Measurements from ENCODE around the gene ABCE1. TPM values are rescaled to one million over a fixed set of nuclear protein-coding genes. Genes with fewer than 3 reads are reported as not detected.

ABCE1 gene
- total RNA-seq, 6 experiments from 2014 or later, result 80.9 to 95.1 (median 86.0) TPM

DNA sequence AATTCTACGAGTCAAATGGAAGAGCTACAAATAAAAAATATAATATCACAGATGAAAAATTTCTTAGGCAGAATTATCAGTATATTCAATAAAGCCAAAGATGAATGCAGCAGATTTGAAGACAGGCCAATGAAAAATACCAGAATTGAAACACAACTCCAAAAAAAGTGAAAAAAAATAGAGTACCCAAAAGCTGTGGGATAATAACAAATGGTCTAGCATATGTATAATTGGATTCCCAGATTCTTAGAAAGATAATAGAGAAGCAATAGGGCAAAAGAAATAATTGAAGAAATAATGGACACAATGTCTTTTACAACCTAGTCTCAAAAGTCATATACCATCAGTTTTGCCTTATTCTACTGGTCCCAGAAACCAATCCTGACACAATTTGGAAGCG is 4.5 kb upstream of the ABCE1 start:
- peaks cover 11% of the 10 kb centered on the region for H3K9me3 Mint-ChIP-seq
- H3K27ac Mint-ChIP-seq, result no peak overlapping the region
- no peak overlapping the region for H3K4me3 Mint-ChIP-seq
- H3K4me1 Mint-ChIP-seq (ENCODE audit: low read depth), result peaks cover 29% of the 10 kb centered on the region
- DNase-seq, result no peak
- TF ChIP-seq, protein P1, sequence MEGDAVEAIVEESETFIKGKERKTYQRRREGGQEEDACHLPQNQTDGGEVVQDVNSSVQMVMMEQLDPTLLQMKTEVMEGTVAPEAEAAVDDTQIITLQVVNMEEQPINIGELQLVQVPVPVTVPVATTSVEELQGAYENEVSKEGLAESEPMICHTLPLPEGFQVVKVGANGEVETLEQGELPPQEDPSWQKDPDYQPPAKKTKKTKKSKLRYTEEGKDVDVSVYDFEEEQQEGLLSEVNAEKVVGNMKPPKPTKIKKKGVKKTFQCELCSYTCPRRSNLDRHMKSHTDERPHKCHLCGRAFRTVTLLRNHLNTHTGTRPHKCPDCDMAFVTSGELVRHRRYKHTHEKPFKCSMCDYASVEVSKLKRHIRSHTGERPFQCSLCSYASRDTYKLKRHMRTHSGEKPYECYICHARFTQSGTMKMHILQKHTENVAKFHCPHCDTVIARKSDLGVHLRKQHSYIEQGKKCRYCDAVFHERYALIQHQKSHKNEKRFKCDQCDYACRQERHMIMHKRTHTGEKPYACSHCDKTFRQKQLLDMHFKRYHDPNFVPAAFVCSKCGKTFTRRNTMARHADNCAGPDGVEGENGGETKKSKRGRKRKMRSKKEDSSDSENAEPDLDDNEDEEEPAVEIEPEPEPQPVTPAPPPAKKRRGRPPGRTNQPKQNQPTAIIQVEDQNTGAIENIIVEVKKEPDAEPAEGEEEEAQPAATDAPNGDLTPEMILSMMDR (IDR thresholded peaks at IDR 0.05), result no peak
- H3K27me3 Mint-ChIP-seq (ENCODE audit: insufficient read depth), result peaks cover 3% of the 10 kb centered on the region; the same call in 1 of the 2 replicates
- H3K36me3 Mint-ChIP-seq (ENCODE audit: low read depth), result peaks cover 62% of the 10 kb centered on the region

DNA sequence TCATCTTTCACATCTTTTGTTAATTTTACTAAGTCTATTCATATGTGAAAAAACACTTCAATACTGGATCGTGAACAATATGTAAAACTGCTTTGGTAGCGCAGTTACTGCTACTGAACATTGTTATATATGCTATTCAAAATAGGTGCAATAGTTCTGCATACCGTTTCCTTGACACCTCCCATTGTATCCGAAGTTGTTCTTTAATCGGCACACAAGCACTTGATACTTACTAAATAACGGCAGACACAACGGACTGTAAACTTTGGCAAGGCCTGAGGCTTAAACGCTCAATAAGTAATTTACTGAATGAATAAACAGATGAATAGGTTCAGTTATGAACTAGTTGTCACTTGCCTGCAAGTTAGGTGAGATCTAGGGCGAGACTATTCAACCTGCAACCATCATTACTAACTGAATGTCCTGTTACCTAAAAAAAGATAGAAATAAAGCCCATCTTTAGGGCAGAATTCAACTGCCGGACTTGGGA is 735 bp upstream of the ABCE1 start:
- Mint-ChIP-seq H3K9me3 (peaks cover 11% of the 10 kb centered on the region), H3K36me3 (ENCODE audit: low read depth) (peaks cover 32% of the 10 kb centered on the region), H3K4me1 (ENCODE audit: low read depth) (peaks cover 31% of the 10 kb centered on the region), H3K4me3 (peak overlapping the region; percentile 97), H3K27ac (peak overlapping the region; percentile 99), H3K27me3 (ENCODE audit: insufficient read depth) (peaks cover 3% of the 10 kb centered on the region; the same call in 1 of the 2 replicates)
- no peak for DNase-seq
- TF ChIP-seq, protein P1 (IDR thresholded peaks at IDR 0.05), result peak; percentile 68

DNA sequence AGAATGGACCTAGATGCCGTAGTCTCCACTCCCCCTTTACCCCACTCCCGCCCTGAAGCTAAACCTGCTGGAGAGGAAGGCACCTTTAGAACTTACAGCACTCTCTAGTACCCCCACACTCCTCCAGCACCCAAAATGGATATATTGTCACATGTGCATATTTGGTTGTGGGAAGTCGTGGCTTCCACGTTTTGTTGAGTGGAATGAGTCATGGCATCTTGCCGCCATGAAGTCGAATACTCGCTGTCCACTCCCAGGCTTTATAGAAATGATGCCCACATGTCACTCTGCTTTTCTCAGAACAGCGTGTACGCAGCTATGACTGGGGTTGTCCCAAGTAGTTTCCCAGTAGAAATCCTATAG is 545 bp downstream of the ABCE1 start:
- TF ChIP-seq, protein P1 (IDR thresholded peaks at IDR 0.05), result no peak
- Mint-ChIP-seq H3K9me3 (peaks cover 1% of the 10 kb centered on the region), H3K27ac (peak overlapping the region; percentile 99), H3K4me3 (peak overlapping the region; percentile 97), H3K27me3 (ENCODE audit: insufficient read depth) (no peaks in the 10 kb centered on the region), H3K4me1 (ENCODE audit: low read depth) (peaks cover 31% of the 10 kb centered on the region), H3K36me3 (ENCODE audit: low read depth) (peaks cover 19% of the 10 kb centered on the region)
- peak; percentile 48 for DNase-seq

DNA sequence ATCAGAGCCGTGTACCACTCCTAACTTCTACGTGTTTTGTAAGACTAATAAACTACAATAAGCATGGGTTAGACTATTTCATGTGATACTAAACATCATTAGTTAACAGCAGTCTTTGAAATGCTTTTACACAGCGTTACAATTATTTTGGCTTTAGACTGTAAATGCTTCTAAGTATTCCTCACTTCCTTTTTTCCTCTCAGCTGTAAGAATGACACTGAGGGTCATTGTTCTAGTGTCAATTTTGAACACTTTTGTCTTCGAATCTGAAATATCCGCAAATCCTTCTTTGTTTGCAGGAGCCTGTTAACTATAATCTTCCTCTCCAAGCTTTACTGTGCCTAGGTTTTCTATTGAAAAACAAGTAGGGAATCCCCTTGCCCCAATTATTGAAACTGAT is 1.5 kb downstream of the ABCE1 start:
- peak overlapping the region; percentile 97 for H3K4me3 Mint-ChIP-seq

DNA sequence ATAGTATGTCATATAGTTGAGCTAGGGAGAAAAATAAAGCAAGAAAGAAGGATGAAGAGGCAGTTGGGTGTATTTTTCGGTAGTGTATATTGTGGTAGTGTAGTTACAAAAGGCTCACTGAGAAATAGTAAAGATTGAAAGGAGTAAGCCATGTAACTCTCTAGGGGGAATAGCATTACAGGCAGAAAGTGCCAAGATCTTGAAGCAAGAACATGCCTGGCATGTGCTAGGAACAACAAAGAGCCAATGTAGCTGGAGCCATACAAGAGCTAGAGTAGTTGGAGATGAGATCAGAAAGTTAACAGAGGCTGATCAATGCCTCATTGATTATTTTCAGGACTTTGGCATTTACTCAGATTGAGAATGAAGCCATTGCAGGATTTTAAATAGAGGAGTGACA is 3.0 kb downstream of the ABCE1 start:
- Mint-ChIP-seq H3K4me3 (no peak overlapping the region), H3K9me3 (no peaks in the 10 kb centered on the region), H3K36me3 (ENCODE audit: low read depth) (no peaks in the 10 kb centered on the region), H3K27ac (no peak overlapping the region), H3K4me1 (ENCODE audit: low read depth) (peaks cover 18% of the 10 kb centered on the region), H3K27me3 (ENCODE audit: insufficient read depth) (no peaks in the 10 kb centered on the region)
- no peak for DNase-seq
- TF ChIP-seq, protein P1 (IDR thresholded peaks at IDR 0.05), result no peak

More for the DNA sequence above, 1.5 kb downstream of the ABCE1 start:
- H3K36me3 Mint-ChIP-seq (ENCODE audit: low read depth), result peaks cover 9% of the 10 kb centered on the region
- 0 out of 2 replicates have a peak overlapping the region, but pooled peaks have one; percentile 44 for H3K27ac Mint-ChIP-seq
- TF ChIP-seq, protein P1 (IDR thresholded peaks at IDR 0.05), result no peak
- peaks cover 27% of the 10 kb centered on the region for H3K4me1 Mint-ChIP-seq (ENCODE audit: low read depth)
- no peaks in the 10 kb centered on the region for H3K27me3 Mint-ChIP-seq (ENCODE audit: insufficient read depth)
- DNase-seq, result no peak
- H3K9me3 Mint-ChIP-seq, result no peaks in the 10 kb centered on the region

DNA sequence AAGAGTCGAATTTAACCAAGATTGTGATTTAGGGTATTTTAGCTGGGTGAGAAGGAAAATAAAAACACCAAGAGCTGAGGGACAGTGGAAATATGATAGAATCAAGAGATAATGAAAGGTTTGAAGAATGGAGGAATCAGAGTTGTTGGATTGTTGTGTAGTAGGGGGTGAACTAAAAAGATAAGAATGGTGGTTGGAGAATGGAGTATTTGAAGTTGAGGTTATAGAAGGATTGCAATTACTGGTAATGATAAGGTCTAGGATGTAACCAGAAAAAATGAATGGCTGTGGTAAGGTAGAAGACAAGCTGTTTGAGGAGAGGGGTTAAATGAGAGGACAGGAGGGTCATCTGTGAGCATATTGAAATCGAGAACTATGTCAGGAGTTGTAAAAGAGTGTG is 4.5 kb downstream of the ABCE1 start:
- Mint-ChIP-seq H3K27me3 (ENCODE audit: insufficient read depth) (no peaks in the 10 kb centered on the region), H3K9me3 (no peaks in the 10 kb centered on the region), H3K4me1 (ENCODE audit: low read depth) (peaks cover 11% of the 10 kb centered on the region), H3K27ac (no peak overlapping the region), H3K36me3 (ENCODE audit: low read depth) (no peaks in the 10 kb centered on the region), H3K4me3 (no peak overlapping the region)
- TF ChIP-seq, protein P1 (IDR thresholded peaks at IDR 0.05), result no peak
- no peak for DNase-seq
